ENCODE results near the gene NT5C2. TPM values are rescaled to one million over a fixed set of nuclear protein-coding genes. Genes with fewer than 3 reads are reported as not detected.
"Not testable (repeated sequence)": the region's sequence is repeated elsewhere in the genome, so short reads cannot be mapped to it uniquely, and the experiment has no call there.

The NT5C2 gene
- 43.3 and 55.1 TPM in 2 replicates for total RNA-seq

DNA sequence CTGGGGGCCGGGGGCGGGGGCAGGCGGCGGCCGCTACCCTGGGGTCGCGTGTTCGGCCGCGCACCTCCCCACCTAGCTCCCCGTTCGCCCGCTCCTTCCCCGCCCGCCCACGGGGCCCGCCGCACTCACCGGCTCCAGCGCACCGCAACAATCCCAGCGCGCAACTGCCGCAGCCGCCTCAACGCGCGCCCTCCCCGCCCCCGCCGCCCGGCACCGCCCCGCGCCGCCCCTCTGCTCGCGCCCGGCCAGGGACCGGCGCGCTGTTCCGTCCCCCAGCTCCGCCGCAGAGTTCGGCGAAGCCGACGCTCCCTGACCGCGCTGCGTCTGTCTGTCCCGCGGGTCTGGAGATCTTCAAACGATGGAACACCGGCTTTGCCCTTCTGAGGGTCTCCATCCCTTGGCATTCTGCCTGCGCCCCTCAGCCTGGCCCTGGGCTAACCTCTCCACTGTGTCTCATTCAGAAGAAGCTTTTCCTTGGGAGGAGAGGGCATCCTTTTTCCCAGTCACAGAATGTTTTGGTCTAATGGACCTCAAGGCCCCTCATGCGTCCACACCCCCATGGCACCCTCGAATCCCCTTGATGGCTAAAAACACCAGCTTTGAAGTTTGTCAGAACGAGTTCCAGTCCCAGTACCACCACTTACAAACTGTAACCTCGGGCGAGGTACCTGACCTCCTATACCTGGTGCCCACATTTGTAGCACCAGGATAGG, at the start of gene NT5C2:
TSS of gene NT5C2 (minus strand) at position 166 of the 713 bp plus-strand sequence. CDS start 18,314 bp downstream, outside the sequence.
- peak; percentile 45 for DNase-seq (ENCODE audit: low read depth, low spot score)

DNA sequence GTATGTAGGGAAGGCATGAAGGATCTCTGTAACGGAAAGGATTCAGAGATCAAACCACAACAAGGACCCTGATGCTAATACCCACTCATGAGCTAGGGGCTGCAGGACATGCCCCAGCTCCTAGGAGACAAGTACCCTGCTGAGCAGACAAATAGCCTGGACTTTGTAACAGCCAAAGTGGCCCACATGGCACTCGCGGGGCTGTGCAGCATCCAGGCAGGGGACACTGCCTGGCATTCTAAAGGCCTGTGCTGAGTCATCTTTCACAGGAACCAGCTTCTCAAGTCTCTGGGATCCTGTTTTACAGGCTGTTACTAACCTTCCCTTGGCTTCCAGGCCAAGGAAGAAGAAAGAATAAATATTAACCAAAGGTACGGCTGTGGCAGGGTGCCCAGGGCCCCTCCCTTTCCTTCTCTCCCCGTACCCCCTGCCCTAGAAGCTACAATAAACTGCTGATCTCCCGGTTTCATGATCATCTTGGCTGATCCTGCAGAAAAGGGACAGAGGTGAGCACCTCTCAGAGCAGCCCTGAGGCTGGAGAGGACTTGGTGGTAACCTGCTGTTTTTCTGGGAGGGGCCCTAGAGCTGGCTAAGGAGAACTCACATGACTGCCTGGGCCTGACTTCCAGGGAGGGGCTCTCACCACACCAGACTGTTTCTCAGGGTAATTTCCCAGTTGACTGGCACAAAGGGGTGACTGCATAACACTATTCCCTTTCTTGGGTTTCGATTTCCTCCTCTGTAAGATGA, 48.4 kb upstream of the NT5C2 start:
- DNase-seq (ENCODE audit: low read depth, low spot score): no peak

- DNase-seq (ENCODE audit: low read depth, low spot score): no peak
Measured at GRCh38 chr10:103238506-103239252, 45.6 kb upstream of the NT5C2 start.

- no peak for DNase-seq (ENCODE audit: low read depth, low spot score)
Measured at GRCh38 chr10:103235775-103236174, 42.7 kb upstream of the NT5C2 start.

- DNase-seq (ENCODE audit: low read depth, low spot score): no peak
Measured at GRCh38 chr10:103232772-103233488, 39.9 kb upstream of the NT5C2 start.

- DNase-seq (ENCODE audit: low read depth, low spot score): no peak
Measured at GRCh38 chr10:103232131-103232673, 39.1 kb upstream of the NT5C2 start.

DNA sequence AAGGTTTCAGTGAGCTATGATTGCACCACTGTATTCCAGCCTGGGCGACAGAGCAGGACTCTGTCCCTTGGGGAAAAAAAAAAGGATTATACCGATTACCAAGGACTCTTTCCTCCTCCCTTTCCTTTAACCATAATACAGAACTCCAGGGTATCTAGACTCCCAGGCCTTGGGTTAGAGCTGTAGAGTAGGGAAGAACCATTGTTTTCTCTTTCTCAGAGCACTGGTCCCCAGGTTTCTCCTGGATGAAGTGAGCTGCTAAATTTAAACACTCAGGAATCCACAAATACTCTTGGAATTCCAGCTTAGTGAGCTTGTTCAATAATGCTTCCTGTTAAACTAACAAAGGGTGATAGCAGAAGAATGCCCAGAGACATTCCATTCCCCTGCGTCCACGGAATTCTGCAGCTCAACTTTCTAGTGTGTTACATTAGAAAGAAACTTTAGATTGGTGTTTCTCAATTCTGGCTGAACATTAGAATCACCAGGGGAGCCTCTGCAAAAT, 38.0 kb upstream of the NT5C2 start:
- DNase-seq (ENCODE audit: low read depth, low spot score): peak; percentile 91

DNA sequence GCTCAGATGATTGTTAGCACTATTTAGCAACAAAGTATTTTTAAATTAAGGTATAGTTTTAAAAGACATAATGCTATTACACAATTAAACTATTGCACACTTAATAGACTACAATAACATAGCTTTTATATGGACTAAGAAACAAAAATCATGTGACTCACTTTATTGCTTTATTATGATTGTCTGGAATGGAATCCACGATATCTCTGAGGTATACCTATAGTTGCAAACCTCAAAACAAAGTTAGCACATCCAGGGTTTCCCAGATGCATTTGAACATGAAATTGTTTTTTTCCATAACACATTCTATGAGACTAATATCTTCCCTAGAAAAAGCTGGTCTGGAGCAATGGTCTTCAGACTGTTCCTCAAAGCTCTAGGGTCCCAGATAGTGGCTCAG, 34.3 kb upstream of the NT5C2 start:
- no peak for DNase-seq (ENCODE audit: low read depth, low spot score)

GRCh38 chr10:103225939-103226338, 32.9 kb upstream of the NT5C2 start:
- no peak for DNase-seq (ENCODE audit: low read depth, low spot score)

DNA sequence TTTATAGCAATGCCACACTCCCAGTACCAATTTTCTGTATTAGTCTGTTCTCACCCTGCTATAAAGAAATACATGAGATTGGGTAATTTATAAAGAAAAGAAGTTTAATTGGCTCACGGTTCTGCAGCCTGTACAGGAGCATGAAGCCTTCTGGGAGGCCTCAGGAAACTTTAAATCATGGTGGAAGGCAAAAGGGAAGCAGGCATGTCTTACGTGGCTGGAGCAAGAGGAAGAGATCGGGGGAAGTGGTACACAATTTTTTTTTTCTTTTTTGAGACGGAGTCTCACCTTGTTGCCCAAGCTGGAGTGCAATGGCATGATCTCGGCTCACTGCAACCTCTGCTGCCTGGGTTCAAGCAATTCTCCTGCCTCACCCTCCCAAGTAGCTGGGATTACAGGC, 31.6 kb upstream of the NT5C2 start:
- not testable (repeated sequence) for DNase-seq (ENCODE audit: low read depth, low spot score)

- DNase-seq (ENCODE audit: low read depth, low spot score): no peak
Measured at GRCh38 chr10:103224133-103224532, 31.1 kb upstream of the NT5C2 start.

GRCh38 chr10:103216362-103216761, 23.3 kb upstream of the NT5C2 start:
- DNase-seq (ENCODE audit: low read depth, low spot score): not testable (repeated sequence)

DNA sequence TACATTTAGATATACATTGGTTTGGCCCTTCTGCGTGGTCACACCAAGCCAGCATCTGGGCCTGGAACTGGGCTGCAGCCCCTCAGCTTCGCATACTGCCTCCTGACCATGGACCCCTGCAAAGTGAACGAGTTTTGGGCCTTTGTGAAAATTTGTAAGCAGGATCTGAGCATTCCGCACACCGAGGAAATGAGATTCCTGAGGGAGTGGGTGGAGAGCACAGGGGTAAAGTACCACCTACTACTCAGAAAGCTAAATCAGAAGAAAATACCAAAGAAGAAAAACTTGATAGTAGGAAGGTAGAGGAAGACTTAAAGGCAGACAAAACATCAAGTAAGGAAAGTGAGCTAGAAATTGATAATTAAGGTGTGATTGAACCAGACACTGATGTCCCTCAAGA, 22.5 kb upstream of the NT5C2 start:
- DNase-seq (ENCODE audit: low read depth, low spot score): no peak

DNA sequence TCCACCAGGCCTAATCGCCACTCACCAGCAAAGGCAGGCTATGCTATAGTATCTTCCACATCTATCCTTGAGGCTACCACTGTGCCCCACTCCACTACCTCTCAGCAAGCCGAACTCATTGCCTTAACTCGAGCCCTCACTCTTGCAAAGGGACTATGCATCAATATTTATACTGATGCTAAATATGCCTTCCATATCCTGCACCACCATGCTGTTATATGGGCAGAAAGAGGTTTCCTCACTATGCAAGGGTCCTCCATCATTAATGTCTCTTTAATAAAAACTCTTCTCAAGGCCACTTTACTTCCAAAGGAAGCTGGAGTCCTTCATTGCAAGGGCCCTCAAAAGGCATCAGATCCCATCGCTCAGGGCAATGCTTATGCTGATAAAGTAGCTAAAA, 17.2 kb upstream of the NT5C2 start:
- not testable (repeated sequence) for DNase-seq (ENCODE audit: low read depth, low spot score)

DNA sequence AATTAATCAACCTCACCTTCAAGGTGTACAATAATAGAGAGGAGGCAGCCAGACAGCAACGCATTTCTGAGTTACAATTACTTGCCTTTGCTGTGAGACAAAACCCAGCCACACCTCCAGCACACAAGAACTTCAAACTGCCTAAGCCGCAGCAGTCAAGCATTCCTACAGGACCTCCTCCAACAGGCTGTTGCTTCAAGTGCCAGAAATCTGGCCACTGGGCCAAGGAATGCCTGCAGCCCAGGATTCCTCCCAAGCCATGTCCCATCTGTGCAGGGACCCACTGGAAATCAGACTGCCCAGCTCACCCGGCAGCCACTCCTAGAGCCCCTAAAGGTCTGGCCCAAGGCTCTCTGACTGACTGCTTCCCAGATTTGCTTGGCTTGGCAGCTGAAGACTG, 14.6 kb upstream of the NT5C2 start:
- not testable (repeated sequence) for DNase-seq (ENCODE audit: low read depth, low spot score)

- DNase-seq (ENCODE audit: low read depth, low spot score): no peak
Measured at GRCh38 chr10:103207141-103207540, 14.1 kb upstream of the NT5C2 start.

GRCh38 chr10:103206715-103207114, 13.6 kb upstream of the NT5C2 start:
- not testable (repeated sequence) for DNase-seq (ENCODE audit: low read depth, low spot score)

- DNase-seq (ENCODE audit: low read depth, low spot score): not testable (repeated sequence)
Measured at GRCh38 chr10:103205401-103205800, 12.3 kb upstream of the NT5C2 start.

GRCh38 chr10:103204353-103205255, 11.5 kb upstream of the NT5C2 start:
- no peak for DNase-seq (ENCODE audit: low read depth, low spot score)

GRCh38 chr10:103203466-103203865, 10.4 kb upstream of the NT5C2 start:
- DNase-seq (ENCODE audit: low read depth, low spot score): no peak

All from pulmonary artery endothelial cell (primary cell).